ENCODE data around the gene TEX9. TPM values are rescaled to one million over a fixed set of nuclear protein-coding genes. Genes with fewer than 3 reads are reported as not detected.
A peak's percentile ranks its signal among the peaks of the same experiment; 100 is the strongest.
"Not testable (repeated sequence)": the region's sequence is repeated elsewhere in the genome, so short reads cannot be mapped to it uniquely, and the experiment has no call there.

TEX9 gene
- total RNA-seq, 1 donor from 2014 or later = under 0.01 TPM

- no peak for DNase-seq (ENCODE audit: low read depth in 2 of 2)
These were observed 3.2 kb upstream of the TEX9 start for GRCh38 chr15:56361987-56362386.

DNA sequence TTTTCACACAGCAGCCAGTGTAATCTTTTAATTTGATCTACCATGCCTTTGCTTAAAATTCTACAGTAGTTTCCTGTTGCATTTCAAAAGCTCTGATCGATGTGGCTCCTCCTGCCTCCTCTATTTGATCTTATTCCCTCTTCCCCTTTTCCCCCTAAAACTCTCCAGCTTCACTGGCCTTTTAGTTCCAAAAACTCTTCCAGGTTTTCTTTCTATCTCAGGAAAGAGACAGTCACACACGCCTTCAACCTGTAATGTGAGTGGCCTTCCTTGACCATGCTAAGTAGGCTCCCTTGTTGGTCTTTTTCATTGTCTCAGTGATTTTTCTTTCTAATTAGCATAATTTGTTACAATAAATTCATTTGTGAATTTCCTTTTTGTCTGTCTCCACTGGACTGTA lies 985 bp downstream of the TEX9 start:
- DNase-seq (ENCODE audit: low read depth in 2 of 2) = no peak

DNA sequence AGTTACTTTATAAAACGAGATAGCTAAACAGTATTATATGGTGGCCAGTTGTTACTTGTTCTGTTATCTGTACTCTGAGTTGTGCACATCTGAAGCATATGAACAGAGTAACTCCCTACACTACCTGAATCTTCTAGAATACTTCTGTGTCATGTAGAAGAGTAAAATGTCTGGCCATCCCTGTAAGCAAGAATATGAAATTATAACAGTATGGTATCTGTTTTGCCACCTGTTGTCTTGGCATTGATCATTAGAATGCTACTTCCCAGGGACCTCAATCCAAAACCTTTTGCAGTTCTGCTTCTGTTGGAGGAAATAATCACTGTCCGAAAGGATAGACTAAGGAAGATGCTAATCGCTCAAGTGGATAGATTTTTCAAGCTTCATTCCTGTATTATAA lies 1.9 kb downstream of the TEX9 start:
- DNase-seq (ENCODE audit: low read depth in 2 of 2) = no peak

DNA sequence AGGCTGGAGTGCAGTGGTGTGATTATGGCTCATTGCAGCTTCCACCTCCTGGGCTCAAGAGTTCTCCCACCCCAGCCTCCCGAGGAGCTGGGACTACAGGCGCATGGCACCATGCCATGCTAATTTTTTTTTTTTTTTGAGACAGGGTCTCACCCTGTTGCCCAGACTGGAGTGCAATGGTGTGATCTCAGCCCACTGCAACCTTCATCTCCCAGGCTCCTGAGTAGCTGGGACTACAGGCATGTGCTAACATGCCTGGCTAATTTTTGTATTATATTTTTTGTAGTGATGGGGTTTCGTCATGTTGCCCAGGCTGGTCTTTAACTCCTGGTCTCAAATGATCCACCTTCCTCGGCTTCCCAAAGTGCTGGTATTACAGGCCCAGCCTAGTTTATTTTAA lies 4.0 kb downstream of the TEX9 start:
- DNase-seq (ENCODE audit: low read depth in 2 of 2) = no peak

GRCh38 chr15:56371495-56372147 lies 6.4 kb downstream of the TEX9 start:
- no peak for DNase-seq (ENCODE audit: low read depth in 2 of 2)

DNA sequence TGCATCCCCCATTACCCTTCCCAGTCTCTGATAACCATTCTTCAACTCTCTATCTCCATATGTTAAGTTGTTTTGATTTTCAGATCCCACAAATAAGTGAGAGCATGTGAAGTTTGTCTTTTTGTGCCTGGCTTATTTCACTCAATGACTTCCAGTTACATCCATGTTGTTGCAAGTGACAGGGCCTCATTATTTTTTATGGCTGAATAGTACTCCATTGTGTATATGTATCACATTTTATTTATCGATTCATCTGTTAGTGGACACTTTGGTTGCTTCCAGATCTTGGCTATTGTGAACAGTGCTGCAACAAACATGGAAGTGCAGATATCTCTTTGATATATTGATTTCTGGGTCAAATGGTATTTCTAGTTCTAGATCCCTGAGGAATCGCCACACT lies 9.5 kb downstream of the TEX9 start:
- not testable (repeated sequence) for DNase-seq (ENCODE audit: low read depth in 2 of 2)

GRCh38 chr15:56377822-56378221 lies 12.6 kb downstream of the TEX9 start:
- not testable (repeated sequence) for DNase-seq (ENCODE audit: low read depth in 2 of 2)

- DNase-seq (ENCODE audit: low read depth in 2 of 2) = no peak
These were observed 17.8 kb downstream of the TEX9 start for GRCh38 chr15:56383010-56383409.

- DNase-seq (ENCODE audit: low read depth in 2 of 2) = no peak
These were observed 20.7 kb downstream of the TEX9 start for GRCh38 chr15:56385908-56386307.

DNA sequence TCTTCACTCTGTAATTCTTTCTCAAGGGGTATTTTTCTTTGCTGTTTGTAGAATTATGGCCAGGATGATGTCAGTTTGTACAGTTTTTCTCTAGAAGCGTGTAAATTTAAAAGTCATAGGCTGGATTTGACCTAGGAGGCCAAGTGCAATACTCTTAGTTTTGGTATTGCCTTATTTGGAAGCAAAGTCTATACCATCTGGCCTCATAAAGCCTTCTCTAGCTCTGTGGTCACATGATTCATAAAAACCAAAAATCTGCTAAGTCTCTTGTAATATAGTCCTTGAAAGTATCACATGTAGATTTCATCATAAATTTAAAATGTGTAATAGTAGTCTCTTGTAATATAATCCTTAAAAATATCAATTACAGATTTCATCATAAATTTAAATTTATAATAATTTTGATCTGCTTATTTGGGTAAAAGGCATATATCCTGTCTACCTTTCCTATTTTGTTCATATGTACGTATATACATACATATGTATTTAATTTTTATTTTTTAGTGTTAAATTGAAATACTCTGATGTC lies 25.6 kb downstream of the TEX9 start:
- no peak for DNase-seq (ENCODE audit: low read depth in 2 of 2)

GRCh38 chr15:56393277-56393676 lies 28.1 kb downstream of the TEX9 start:
- DNase-seq (ENCODE audit: low read depth in 2 of 2) = no peak

DNA sequence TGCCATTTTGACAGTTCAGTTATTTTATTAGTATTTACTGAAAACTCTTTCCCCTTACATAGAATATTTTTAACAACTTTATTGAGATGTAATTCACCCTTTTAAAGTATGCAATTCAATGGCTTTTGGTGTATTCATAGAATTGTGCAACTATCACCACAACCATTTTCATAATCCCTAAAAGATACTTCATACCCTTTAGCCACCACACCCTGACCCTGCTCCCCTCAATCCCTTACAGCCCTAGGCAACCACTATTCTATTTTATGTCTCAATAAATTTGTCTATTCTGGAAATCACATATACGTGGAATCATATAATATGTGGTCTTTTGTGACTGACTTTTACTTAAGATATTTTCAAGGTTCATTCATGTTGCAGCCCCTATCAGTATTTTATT lies 29.7 kb downstream of the TEX9 start:
- DNase-seq (ENCODE audit: low read depth in 2 of 2) = no peak

GRCh38 chr15:56397325-56397724 lies 32.1 kb downstream of the TEX9 start:
- not testable (repeated sequence) for DNase-seq (ENCODE audit: low read depth in 2 of 2)

GRCh38 chr15:56399209-56399608 lies 34.0 kb downstream of the TEX9 start:
- DNase-seq (ENCODE audit: low read depth in 2 of 2) = not testable (repeated sequence)

DNA sequence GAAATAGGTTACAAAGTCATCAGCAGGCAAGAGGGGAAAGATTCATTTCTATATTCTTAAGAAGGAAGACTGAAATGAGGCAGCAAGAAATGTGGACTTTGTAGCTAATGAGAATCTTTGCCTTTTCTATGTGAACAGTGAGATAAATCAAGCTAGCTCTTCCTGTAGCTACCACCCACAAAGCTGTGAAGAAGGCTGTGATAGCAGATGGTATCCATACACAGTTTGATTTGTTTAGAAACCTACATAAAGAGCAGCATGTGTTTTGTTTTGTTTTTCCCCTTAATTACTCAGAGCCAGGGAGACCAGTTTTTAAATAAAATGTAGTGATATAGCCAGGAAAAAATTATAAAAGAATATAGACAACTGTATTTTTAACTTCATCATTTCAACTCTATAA lies 45.5 kb downstream of the TEX9 start:
- DNase-seq (ENCODE audit: low read depth in 2 of 2) = no peak

GRCh38 chr15:56411122-56411749 lies 46.0 kb downstream of the TEX9 start:
- no peak for DNase-seq (ENCODE audit: low read depth in 2 of 2)

- not testable (repeated sequence) for DNase-seq (ENCODE audit: low read depth in 2 of 2)
These were observed 48.0 kb downstream of the TEX9 start for GRCh38 chr15:56413114-56413733.

GRCh38 chr15:56425276-56425675 lies 60.0 kb downstream of the TEX9 start:
- no peak for DNase-seq (ENCODE audit: low read depth in 2 of 2)

- DNase-seq (ENCODE audit: low read depth in 2 of 2) = no peak
These were observed 60.8 kb downstream of the TEX9 start for GRCh38 chr15:56425976-56426375.

DNA sequence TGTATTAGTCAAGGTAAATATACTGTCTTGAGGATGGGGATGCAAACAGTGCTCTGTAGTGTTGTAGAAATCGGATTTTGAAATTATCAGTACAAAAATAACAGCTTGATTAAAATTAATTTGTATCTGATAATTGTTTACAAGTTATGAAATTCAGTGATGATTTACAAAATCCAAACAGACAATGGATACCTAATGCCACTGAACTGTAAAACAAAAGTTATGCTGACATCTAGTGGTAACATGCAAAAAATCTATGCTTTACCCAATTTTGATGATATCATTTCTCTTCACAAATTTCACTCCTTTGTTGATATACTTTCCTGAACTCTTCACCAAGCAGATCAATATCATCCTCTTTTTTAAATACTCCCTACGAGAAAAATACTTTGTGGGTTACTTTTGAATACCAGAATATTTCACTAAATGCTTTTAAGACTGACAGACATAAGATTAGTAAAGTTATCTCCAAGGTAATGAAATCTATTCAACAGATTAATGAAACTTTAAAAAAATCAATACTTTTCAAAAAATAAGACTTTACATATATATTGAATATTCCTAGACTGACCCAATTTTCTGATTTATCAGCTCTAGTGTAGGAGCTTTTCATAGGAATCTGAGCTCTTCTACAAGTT lies 63.7 kb downstream of the TEX9 start:
- DNase-seq (ENCODE audit: low read depth in 2 of 2) = peak; percentile 45 to 48

- DNase-seq (ENCODE audit: low read depth in 2 of 2) = no peak
These were observed 67.1 kb downstream of the TEX9 start for GRCh38 chr15:56432304-56432703.

DNA sequence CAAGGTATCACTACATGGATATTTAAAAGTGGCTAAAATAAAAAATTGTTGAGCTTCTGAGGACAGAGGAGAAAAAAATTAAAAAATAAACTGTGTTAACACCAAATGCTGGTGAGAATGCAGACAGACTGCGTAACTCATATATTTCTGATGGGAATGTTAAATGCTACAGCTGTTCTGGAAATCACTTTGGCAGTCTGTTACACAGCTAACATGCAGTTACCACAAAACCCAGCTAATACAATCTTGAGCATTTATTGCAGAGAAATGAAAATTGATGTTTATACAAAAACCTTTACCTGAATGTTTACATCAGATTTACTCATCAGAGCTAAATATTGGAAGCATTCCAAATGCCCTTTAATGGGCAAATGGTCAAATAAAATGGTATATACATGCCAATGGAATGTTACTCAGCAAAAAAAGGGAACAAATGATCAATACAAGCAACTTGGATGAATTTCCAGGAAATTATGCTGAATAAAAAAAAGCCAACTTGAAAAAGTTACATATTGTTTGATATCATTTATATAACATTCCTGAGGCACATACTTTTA lies 75.1 kb downstream of the TEX9 start:
- DNase-seq (ENCODE audit: low read depth in 2 of 2) = no peak

Measured in lung microvascular endothelial cell (primary cell).